HG03558 (cell line): ENCODE results near the gene OR10P1.
A peak's percentile ranks its signal among the peaks of the same experiment; 100 is the strongest.
"Not testable (repeated sequence)": the region's sequence is repeated elsewhere in the genome, so short reads cannot be mapped to it uniquely, and the experiment has no call there.

Source experiments
- ATAC-seq: cut with Tn5 transposase; IDR thresholded peaks from one replicate; pipeline ENCODE4 v1.9.1; 2021; ENCODE audit warnings: moderate number of reproducible peaks; ENCODE audit not compliant: unreplicated experiment; ENCODE audit errors: extremely low read depth

OR10P1 gene

DNA sequence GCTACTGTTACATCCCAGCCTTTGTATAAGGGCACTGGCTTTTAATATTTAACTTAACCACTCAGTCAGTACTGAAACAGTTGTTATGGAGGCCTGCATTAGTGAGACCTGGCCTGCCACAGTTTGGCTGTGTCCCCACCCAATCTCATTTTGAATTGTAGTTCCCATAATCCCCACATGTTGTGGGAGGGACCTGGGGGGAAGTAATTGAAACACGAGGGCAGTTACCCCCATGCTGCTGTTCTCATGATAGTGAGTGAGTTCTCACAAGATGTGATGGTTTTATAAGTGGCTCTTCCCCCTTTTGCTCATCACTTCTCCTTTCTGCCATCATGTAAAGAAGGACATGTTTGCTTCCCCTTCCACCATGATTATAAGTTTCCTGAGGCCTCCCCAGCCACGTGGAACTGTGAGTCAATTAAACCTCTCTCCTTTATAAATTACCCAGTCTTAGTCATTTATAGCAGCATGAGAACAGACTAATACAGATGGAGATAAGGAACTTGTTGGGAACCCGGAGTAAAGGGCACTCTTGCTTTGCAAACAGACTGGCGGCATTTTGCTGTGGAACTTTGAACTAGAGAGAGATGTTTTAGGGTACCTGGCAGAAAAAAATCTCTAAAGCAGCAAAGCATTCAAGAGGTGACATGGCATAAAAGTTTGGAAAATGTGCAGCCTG is 14.1 kb downstream of the OR10P1 start:
- not testable (repeated sequence) for ATAC-seq

DNA sequence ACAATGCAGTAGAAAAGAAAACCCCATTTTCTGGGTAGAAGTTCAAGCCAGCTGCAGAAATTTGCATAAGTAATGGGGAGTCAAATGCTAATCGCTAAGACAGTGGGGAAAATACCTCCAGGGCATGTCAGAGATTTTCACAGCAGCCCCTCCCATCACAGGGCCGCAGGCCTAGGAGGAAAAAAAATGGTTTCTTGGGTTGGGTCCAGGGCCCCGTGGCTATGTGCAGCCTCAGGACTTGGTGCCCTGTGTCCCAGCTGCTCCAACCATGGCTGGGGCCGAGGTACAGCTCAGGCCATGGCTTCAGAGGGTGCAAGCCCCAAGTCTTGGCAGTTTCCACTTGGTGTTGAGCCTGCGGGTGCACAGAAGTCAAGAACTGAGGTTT is 14.6 kb downstream of the OR10P1 start:
- ATAC-seq, result no peak

DNA sequence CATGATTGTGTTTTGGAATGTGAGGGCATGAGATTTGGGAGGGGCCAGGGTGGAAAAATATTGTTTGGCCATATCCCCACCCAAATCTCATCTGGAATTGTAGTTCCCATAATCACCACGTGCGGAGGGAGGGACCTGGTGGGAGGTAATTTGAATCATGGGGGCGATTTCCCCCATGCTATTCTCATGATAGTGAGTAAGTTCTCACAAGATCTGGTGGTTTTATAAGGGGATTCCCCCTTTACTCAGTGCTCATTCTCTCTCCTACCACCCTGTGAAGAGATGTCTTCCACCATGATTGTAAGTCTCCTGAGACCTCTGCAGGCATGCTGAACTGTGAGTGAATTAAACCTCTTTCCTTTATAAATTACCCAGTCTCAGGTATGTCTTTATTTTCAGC is 15.7 kb downstream of the OR10P1 start:
- no peak for ATAC-seq

DNA sequence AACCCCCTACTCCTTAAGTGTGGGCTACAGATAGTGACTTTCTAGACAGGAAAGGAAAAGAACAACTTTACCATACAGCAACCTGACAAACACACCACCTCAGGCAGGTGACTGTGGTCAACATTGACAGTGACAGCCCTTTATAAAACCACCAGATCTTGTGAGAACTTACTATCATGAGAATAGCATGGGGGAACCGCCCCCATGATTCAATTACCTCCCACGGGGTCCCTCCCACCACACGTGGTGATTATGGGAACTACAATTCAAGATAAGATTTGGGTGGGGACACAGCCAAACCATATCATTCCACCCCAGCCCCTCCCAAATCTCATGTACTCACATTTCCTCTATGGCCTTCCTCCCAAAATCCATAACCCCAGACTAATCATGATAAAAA is 16.3 kb downstream of the OR10P1 start:
- ATAC-seq, result no peak

DNA sequence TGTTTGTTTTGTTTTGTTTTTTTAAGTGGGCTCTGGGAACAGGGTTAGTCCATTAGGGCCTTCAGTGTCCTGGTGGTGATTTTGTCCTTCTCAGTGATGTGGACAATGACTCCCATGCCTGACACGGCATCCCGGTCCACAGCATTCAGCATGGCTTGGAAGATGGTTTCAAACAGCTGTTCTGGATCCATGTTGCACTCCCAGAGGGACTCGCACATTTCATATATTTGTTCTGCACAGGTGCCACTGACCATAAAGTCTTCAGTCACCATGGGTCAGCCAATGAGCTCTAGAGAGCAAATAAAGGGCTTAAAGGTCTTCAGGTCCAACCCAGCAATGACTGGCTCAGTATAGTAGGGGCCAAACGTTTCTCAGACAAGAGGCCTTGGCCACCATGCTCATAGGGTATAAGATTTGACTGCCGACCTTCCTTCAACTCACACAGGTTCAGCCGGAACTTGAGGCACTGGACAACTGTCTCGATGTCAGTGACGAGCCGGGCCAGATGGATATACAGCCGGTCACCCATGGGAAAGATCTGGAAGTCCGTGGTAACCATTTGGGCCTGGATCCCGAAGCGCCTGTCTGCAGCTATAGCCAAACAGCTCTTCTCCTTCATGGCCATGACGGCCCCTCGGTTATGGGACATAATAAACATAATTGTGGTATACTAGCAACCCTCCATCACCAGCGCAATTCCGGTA is 18.0 kb downstream of the OR10P1 start:
- ATAC-seq, result no peak

DNA sequence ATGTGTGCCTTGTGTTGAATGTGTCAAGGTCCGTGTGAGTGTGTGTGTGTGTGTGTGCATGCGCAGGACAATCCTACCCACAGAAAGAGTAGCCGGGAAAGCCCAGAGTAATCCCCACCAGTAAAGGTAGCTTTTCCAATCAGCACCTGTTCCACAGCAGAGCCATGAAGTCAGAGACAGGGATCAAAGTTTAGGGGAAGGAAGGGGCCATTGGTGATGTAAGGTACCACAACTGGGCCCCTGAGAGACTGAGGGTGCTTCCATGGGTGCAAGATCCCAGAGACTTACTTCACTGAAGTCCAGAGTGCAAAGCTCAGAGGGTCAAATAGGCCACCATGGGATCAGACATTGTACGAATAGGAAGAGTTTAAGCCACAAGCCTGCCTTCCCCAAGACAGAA is 20.5 kb downstream of the OR10P1 start:
- ATAC-seq, result no peak

DNA sequence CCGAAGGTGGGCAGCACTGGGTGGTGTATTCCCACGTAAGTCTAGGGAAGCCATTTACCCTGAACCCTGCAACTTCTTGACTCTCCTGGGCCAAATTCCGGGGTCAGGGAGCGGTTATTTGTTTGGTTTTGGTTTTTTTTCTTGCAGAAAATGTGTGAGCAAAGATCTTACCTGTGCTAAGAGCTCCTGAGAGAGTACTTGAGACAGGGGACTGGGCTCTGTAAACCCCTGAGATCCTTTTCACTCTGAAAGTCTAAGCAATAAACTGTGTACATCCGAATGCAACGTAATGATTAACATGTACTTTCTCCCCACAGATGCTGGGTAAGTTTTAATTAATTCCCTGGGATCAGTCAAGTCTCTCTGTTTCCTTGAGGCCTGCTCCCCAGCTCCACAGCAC is 21.5 kb downstream of the OR10P1 start:
- ATAC-seq, result no peak

DNA sequence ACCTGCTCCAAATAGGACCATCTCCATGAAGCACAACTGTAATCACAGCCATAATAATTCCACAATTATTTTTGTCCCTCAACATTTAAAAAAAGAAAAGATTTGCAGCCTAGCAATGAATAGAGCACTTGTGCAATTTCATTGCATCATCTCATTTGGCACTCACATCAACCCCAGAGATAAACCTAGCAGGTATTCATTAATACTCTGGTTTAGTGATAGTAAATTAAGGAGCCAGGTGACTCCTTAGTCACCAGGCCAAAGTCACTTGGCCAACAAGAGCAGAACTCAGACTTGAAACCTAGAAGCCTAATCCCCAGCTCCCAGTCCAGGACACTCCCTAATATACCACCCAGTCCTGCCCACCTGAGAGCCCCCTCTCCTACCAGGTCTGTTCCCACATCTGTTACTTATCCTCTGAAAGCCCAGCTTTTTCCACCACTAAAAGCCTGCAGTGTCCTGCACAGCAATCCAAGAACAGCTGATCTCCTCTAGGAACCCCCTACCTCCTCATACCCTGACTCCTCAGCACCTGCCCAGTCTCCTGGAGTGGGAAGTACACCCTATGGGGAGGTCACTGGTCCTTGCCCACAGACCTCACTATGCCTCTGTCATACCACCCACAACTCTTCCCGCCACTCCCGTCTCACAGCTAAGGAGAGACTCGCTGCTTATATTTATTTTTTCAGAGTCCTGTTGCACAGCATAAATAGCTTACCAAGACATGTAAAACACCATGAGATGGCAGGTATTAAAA is 22.1 kb downstream of the OR10P1 start:
- no peak for ATAC-seq

DNA sequence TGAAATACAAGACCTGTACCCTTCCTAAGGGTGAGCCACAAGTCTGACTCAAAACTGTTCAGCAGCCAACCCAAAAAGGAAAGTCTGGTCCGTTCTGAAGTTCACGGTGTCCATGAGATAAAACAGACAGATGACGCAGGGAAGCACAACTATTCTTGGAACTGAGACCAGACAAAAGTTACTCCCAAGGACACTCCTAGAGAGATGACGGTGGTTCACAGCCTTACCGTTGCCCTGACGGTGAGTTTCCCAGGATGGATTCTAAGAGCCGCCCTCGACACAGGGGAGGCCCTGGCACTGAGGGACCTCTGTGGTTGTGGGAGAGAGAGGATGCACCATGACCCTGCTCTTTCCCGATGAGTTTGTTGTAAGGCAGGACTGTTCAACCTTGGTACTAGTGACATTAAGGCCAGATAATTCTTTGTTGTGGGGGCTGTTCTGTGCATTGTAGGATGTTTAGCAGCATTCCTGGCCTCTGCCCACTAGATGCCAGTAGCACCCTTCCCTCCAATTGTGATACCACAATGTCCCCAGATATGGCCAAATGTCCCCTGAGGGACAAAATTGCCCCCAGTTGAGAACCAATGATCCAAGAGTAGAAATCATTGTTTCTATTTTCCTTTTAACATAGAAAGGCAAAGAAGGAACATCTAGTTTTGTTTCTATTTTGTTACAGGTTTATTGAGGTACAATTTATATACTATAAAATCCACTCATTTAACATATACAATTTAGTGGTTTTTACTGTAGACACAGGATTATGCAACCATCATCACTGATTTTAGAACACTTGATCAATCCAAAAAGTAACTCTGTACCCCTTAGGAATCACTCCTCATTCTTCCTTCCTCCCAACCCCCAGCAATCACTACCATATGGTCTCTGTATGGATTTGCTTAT is 23.0 kb downstream of the OR10P1 start:
- ATAC-seq, result no peak

DNA sequence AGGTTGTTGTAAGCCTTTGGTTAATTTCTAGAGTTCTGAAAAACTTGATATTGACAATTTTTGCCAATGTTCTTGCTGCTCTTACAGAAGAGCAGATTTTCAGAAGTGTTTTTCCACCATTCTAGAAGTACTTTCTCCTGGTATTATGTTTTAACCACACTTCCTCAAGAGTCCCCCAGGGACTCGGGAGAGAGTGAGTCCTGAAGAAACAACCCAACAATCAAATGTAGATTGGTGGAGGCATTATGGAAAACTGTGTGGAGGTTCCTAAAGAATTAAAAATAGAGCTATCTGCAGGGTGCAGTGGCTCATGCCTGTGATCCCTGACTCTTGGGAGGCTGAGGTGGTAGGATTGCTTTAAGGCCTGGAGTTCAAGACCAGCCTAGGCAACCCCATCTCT is 26.7 kb downstream of the OR10P1 start:
- no peak for ATAC-seq

DNA sequence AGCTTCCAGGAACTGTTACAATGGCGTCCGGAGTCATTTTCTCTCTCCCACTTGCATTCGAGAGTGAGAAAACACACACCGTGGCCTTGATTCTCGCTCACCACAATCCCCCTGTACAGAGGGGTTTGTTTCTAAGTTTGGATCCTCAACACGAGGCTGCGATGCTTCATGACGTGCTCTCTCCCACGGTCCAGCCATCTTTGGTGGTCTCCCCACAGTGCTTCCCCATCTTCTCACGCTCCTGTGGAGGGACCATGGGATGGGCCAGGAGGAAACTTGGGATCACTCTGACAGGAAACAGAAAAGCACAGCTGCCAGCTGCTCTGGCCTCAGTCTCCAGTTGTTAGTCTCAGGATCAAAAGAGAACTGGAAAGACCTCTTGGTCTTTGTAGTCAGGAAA is 28.1 kb downstream of the OR10P1 start:
- no peak for ATAC-seq

DNA sequence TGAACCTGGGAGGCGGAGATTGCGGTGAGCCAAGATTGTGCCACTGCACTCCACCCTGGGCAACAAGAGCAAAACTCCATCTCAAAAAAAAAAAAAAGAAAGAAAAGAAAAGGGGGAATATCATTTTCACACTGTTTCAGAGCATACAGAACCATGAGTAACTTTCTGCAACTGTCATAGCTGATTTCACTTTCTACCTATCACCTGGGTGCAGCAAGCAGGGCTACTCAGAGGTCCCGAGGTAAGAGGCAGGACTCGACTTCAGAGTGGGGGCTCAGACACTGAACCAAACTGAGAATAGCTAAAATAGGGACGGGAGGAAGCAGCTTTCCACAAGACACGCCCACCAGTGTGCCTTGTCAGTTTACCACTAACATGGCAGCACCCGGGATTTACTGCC is 29.8 kb downstream of the OR10P1 start:
- ATAC-seq, result no peak

DNA sequence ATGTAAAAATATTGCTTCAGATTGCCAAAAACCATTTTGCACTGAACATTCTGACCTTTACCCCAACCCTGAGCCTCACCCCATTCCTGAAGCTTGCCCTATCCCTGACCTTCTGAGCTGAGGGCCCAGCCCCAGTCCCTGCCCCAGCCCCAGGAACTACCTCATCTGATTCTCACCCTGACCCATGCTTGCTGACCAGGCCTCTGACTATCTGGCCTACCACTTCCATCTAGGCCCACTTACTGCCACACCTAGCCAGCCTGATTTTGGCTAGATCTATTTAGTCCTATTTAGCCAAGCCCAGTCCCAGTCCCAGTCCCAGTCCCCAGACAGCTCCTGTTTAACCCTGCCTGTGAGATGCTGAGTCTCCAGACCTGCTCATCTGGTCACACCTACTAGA is 33.6 kb downstream of the OR10P1 start:
- no peak for ATAC-seq

DNA sequence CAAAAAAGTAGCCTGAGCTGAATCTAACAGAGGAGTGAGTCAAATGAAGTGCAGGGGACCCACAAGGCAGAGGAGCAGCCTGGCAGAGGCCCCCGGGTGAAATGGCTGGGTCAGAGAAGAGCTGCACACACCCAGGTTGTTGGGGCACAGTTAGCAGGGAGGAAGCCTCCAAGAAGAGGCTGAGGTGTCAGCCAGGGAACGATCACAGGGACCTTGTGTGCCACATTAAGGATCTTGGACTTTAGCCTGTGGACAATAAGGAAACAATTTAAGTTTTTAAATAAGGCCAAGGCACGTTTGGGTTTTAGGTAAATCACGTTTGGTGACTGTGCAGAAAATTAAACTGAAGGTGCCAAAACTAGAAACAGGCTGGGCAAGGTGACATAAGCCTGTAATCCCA is 35.1 kb downstream of the OR10P1 start:
- ATAC-seq, result no peak

DNA sequence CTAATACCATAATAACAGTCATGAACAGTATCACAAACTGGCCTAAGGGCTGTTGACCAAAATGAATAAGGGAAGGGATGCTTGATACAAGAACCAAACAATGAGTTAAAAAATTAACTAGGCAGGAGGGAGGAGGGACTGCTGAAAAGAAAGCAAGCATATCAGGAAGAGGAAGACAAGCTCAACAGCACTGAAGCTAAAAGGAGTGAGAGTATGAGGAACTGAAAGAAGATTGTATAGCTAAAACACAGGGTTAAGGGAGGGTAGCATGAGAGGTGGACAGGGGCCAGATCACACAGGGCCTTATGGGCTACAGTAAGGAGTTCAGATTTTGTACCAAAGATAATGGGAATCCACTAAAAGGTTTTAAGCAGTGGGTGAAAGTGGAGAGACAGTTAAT is 36.9 kb downstream of the OR10P1 start:
- ATAC-seq, result peak; percentile 96

DNA sequence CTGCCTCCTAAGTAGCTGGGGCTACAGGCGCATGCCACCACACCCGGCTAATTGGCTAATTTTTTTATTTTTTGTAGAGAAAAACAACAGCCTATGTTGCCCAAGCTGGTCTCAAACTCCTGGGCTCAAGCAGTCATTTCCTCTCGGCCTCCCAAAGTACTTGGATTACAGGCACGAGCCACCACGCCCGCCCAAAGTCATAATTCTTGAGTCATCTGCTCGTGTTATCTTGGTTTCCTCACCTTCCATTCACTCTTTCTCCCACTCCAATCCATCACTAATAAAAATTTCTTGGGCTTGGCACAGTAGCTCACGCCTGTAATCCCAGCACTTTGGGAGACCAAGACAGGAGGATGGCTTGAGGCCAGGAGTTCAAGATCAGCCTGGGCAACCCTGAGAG is 39.0 kb downstream of the OR10P1 start:
- no peak for ATAC-seq

DNA sequence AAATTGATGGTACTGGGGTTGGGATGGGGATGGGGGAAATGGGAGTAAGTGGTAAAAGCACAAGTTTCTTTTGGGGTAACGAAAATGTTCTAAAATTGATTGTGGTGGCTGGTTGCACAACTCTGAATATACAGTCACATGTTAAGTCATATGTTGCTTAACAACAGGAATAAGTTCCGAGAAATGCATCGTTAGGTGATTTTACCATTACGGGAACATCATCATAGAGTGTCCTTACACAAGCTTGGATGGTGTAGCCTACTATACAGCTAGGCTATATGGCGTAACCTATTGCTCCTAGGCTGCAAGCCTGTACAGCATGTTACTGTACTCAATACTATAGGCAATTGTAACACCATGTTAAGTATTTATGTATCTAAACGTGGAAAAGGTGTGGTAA is 40.0 kb downstream of the OR10P1 start:
- no peak for ATAC-seq

DNA sequence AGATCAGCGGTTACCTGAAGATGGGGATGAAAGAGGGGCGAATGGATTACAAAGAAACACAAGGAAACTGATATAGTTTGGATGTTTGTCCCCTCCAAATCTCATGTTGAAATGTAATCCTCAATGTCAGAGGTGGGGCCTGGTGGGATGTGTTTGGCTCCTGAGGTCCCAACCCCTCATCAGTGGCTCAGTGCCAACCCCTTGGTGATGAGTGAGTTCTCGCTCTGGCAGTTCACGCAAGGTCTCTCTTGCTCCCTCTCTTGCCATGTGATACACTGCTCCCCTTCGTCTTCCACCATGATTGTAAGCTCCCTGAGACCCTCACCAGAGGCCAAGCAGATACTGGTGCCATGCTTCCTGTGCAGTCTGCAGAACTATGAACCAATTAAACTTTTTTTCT is 43.0 kb downstream of the OR10P1 start:
- ATAC-seq, result no peak

DNA sequence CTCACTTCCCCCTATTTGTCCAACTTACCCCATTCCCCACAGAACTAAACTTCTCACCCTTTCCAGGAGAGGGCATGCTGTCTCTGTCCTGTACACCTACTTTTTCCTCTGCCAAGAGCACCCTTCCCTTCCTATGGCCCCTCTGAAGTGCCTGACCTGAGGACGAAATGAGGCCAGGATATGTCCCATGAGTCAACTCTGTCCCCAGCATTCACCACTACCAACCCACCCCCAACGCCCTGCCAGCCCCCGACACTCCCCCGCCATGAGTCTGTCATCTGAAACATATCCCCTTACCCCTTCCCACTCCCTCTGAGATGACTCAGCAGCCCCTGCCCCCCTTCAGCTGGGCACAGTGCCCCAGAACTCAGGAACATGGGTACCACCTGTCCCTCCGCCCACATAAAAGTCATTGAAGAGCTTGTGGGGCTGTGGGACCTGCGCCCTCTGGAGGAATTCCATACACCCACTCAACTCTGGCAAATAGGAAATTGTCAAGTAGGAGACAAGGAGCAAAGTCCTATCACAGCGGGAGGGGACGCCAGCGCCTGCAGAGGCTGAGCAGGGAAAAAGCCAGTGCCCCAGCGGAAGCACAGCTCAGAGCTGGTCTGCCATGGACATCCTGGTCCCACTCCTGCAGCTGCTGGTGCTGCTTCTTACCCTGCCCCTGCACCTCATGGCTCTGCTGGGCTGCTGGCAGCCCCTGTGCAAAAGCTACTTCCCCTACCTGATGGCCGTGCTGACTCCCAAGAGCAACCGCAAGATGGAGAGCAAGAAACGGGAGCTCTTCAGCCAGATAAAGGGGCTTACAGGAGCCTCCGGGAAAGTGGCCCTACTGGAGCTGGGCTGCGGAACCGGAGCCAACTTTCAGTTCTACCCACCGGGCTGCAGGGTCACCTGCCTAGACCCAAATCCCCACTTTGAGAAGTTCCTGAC is 44.7 kb downstream of the OR10P1 start:
- no peak for ATAC-seq
